ENCODE data around the gene VGLL2. TPM values are rescaled to one million over a fixed set of nuclear protein-coding genes. Genes with fewer than 3 reads are reported as not detected.

The VGLL2 gene
- total RNA-seq, 1 donor from 2014 or later = 0.77 TPM

DNA sequence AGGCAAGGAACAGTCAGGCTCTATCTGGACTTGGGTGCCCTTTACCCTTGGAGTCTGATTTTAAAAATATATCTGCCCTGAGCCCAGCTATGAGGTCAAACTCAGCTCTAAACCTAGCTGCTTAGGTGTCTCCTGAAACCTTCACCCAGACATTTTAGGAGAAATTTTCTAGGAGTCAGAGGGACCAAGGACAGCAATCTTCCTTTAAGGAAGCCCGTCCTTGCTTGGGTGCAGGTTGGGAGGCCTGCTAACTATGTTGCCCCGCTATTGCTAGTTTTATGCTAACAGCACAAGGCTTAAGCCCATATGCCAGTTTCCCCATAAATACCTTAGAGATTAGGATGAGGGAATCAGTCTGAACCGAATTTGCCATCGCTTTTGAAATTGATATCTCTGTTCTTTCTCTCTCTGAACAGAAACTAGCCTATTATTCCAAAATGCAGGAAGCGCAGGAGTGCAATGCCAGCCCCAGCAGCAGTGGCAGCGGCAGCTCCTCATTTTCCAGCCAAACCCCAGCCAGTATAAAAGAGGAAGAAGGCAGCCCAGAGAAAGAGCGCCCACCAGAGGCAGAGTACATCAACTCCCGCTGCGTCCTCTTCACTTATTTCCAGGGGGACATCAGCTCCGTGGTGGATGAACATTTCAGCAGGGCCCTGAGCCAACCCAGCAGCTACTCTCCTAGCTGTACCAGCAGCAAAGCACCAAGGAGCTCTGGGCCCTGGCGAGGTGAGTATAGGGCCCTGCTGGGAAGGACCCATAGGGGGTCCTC, 2.6 kb downstream of the VGLL2 start:
- Mint-ChIP-seq H3K9me3 (ENCODE audit: unreplicated experiment) (no peaks in the 10 kb centered on the region), H3K4me1 (ENCODE audit: unreplicated experiment) (peaks cover 5% of the 10 kb centered on the region), H3K36me3 (ENCODE audit: low read depth, unreplicated experiment) (no peaks in the 10 kb centered on the region), H3K27me3 (ENCODE audit: unreplicated experiment) (peaks cover 27% of the 10 kb centered on the region), H3K27ac (ENCODE audit: unreplicated experiment) (no peak overlapping the region), H3K4me3 (ENCODE audit: unreplicated experiment) (no peak overlapping the region)
- TF ChIP-seq, protein P1, sequence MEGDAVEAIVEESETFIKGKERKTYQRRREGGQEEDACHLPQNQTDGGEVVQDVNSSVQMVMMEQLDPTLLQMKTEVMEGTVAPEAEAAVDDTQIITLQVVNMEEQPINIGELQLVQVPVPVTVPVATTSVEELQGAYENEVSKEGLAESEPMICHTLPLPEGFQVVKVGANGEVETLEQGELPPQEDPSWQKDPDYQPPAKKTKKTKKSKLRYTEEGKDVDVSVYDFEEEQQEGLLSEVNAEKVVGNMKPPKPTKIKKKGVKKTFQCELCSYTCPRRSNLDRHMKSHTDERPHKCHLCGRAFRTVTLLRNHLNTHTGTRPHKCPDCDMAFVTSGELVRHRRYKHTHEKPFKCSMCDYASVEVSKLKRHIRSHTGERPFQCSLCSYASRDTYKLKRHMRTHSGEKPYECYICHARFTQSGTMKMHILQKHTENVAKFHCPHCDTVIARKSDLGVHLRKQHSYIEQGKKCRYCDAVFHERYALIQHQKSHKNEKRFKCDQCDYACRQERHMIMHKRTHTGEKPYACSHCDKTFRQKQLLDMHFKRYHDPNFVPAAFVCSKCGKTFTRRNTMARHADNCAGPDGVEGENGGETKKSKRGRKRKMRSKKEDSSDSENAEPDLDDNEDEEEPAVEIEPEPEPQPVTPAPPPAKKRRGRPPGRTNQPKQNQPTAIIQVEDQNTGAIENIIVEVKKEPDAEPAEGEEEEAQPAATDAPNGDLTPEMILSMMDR (IDR thresholded peaks at IDR 0.05; ENCODE audit: unreplicated experiment) = peak; percentile 29
- DNase-seq (ENCODE audit: low spot score) = peak; percentile 57

- Mint-ChIP-seq H3K27ac (ENCODE audit: unreplicated experiment) (no peak overlapping the region), H3K36me3 (ENCODE audit: low read depth, unreplicated experiment) (no peaks in the 10 kb centered on the region), H3K9me3 (ENCODE audit: unreplicated experiment) (no peaks in the 10 kb centered on the region), H3K4me3 (ENCODE audit: unreplicated experiment) (no peak overlapping the region), H3K27me3 (ENCODE audit: unreplicated experiment) (peaks cover 23% of the 10 kb centered on the region), H3K4me1 (ENCODE audit: unreplicated experiment) (peaks cover 5% of the 10 kb centered on the region)
- no peak for DNase-seq (ENCODE audit: low spot score)
- TF ChIP-seq, protein P1 (IDR thresholded peaks at IDR 0.05; ENCODE audit: unreplicated experiment) = no peak
These were observed 3.6 kb downstream of the VGLL2 start for GRCh38 chr6:117268924-117269323.

GRCh38 chr6:117269638-117270054, 4.3 kb downstream of the VGLL2 start:
- Mint-ChIP-seq H3K36me3 (ENCODE audit: low read depth, unreplicated experiment) (no peaks in the 10 kb centered on the region), H3K27me3 (ENCODE audit: unreplicated experiment) (peaks cover 17% of the 10 kb centered on the region), H3K27ac (ENCODE audit: unreplicated experiment) (no peak overlapping the region)

GRCh38 chr6:117270055-117270842, 4.9 kb downstream of the VGLL2 start:
- no peaks in the 10 kb centered on the region for H3K36me3 Mint-ChIP-seq (ENCODE audit: low read depth, unreplicated experiment)
- H3K9me3 Mint-ChIP-seq (ENCODE audit: unreplicated experiment) = no peaks in the 10 kb centered on the region
- no peak overlapping the region for H3K27ac Mint-ChIP-seq (ENCODE audit: unreplicated experiment)
- peaks cover 5% of the 10 kb centered on the region for H3K4me1 Mint-ChIP-seq (ENCODE audit: unreplicated experiment)
- peak overlapping the region; percentile 80 for H3K4me3 Mint-ChIP-seq (ENCODE audit: unreplicated experiment)
- DNase-seq (ENCODE audit: low spot score) = peak; percentile 42
- peaks cover 11% of the 10 kb centered on the region for H3K27me3 Mint-ChIP-seq (ENCODE audit: unreplicated experiment)
- TF ChIP-seq, protein P1 (IDR thresholded peaks at IDR 0.05; ENCODE audit: unreplicated experiment) = no peak

More at GRCh38 chr6:117269638-117270054, 4.3 kb downstream of the VGLL2 start:
- TF ChIP-seq, protein P1 (IDR thresholded peaks at IDR 0.05; ENCODE audit: unreplicated experiment) = no peak
- DNase-seq (ENCODE audit: low spot score) = no peak
- H3K4me1 Mint-ChIP-seq (ENCODE audit: unreplicated experiment) = peaks cover 5% of the 10 kb centered on the region
- no peaks in the 10 kb centered on the region for H3K9me3 Mint-ChIP-seq (ENCODE audit: unreplicated experiment)
- peak overlapping the region; percentile 80 for H3K4me3 Mint-ChIP-seq (ENCODE audit: unreplicated experiment)

Data from endothelial cell (in vitro differentiated cells).